ENCODE data around the gene GPANK1. TPM values are rescaled to one million over a fixed set of nuclear protein-coding genes. Genes with fewer than 3 reads are reported as not detected.

Gene GPANK1
- total and polyA plus RNA-seq, 9 of the 15 experiments (the other 6 are each of a cell fraction or from before 2014, with no cell fraction given), result 32.2 to 111 (median 46.3) TPM

- TF ChIP-seq ZMIZ1 (IDR thresholded peaks at IDR 0.05; ENCODE audit: low read depth in 2 of 2, low read length in 2 of 2), result 0 out of 4 replicates have a peak, but pooled peaks of 1 of the 2 experiments have one; percentile 33
- peak; percentile 92 for TF ChIP-seq ZNF655 (CRISPR knock-in tag; IDR thresholded peaks at IDR 0.05)
- TF ChIP-seq GABPB1 (CRISPR knock-in tag; IDR thresholded peaks at IDR 0.05), result peak; percentile 87
These were observed 4.2 kb downstream of the GPANK1 start, which contains the start of gene C6orf47 (continued) for GRCh38 chr6:31660381-31661261.
